SKM-1 (cell line): ENCODE results near the gene SLC12A8.

Experiments
- DNase-seq: peaks from one replicate; lab custom pipeline; 2025; ENCODE audit not compliant: unreplicated experiment; lab: John Stamatoyannopoulos, UW

Gene SLC12A8

DNA sequence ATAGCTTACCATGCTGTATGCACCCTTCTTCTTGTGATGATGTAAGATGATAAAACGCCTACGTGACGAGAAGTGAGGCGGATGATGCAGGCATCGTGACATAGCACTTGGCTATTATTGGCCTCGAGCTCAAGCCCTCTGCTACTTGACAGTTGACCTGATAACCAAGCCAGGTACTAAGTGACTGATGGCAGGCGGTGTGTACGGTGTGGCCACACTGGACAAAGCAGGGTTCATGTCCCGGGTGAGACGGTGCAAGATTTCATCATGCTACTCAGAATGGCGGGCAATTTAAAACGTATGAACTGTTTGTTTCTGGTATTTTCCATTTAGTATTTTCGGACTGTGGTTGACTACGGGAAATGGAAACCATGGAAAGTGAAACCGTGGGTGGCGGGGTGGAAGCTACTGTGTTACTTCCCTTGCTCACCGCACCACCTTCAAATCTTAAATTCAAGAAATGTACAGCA, 57.7 kb downstream of the SLC12A8 start:
- no peak for DNase-seq

GRCh38 chr3:125154110-125154509, 58.4 kb downstream of the SLC12A8 start:
- DNase-seq: no peak

DNA sequence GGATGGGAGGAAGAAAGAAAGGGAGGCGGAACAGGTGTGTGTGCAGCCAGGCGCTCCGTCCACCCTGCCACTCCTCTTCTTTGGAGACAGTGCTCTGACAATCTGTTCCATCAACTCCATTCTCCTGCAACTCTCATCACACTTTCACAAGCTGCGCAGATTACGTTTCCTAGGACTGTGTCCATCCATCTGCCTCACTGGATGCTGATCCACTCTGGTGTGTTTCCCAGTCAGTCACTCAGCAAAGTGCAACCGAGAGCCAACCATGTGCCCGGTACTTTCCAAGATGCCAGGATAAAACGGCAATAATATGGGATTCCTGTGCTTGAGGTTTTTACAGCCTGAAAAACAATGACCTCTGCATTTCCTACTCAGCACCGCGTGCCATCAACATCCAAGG, 59.6 kb downstream of the SLC12A8 start:
- no peak for DNase-seq

GRCh38 chr3:125151916-125152315, 60.6 kb downstream of the SLC12A8 start:
- DNase-seq: no peak

- DNase-seq: no peak
Measured at GRCh38 chr3:125151442-125151817, 61.1 kb downstream of the SLC12A8 start.

DNA sequence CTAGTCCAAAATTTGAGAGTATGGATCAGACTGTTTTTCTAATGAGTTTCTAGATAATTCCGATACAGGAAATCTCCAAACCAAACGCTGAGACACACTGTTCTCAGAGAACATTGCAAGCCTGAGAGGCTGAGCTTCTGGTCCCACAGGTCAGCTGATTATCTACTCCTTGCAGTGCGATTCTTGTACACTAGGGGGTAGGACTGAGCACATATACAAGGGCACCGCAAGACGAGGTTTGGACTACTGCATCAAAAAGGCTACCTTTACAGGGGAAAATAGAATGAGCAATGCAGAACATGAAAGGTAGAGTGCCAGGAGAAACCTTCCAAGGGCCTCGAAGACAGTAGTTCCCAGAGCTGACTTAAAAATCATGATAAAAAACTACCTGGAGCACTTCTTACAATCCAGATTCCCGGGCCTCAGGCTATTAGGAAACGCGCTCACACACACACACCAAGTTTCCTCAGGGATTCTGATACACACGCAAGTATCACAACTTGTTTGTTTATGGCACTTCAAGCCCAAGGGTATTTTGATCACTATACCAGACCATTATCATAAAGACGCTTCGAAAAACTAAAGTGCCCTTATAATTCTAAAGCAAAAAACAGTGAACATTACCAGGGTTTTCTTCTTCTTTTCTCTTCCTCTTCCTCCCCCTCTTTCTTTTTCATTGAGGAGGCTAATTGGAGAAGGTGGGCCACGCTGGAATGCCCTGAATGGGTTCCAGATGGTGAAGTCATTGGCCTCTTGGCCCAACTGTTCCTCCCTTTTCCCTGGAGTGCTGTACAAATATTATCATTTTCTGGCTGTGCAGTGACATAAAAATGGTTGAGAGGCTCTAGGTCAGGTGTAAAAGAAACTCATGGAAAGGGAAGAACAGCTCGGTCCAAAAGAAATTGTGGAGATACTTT, 61.8 kb downstream of the SLC12A8 start:
- peak; percentile 64 for DNase-seq

- DNase-seq: no peak
Measured at GRCh38 chr3:125149462-125149861, 63.1 kb downstream of the SLC12A8 start.

DNA sequence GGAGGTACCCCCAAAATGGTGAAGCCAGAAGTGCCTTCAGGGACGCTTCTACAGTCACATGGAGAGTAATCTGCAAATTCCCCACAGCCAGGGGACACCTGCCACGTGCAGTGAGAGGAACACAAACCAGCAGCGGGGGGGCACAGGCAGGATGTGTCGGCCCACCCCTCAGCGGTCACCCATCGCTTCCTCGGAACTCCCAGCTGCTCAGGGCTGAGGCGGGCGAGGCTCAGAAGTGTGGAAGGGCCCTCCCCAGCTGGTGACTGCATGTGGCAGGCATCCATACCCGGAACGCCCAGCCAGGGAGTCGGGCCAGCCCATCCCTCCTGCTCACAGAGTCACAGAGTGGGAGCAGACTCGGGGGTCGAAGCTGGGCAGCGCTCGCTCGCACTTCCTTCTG, 63.7 kb downstream of the SLC12A8 start:
- DNase-seq: no peak

DNA sequence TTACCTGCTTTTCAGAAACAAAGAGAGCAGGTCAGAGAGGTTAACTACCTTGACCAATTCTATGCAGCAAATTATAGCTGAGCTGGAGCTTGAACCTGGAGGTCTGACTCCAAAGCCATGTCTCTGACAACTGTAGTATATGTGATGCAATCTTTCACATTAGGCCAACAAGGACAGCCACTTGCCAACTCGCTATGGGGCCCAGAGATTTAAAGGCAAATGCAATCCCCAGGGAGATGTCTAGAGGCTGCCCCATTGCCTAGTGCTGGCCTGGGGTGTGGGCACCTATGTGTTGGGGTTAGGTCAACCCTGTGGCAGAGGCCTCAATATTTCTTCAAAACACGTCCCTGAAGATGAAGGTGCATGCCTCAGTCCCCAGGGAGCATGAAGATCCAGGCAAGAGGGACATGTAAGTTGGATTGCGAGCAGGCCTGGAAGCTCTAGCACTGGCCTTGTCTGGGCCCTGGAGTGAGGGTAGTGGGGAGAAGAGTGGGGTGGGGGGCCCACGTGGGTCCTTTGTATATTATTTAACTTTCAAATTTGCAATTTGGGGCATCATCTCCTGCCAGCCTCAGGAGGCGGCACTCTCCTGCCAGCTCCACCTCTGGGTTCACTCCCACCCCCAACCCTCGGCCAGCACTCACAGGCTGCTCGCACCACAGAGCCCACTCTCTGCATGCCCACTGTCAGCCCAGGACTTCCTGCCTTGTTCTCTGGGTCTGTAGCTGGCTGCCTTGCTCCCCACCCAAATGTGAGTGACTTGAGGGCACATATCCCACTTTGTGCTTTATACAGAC, 64.3 kb downstream of the SLC12A8 start:
- no peak for DNase-seq

DNA sequence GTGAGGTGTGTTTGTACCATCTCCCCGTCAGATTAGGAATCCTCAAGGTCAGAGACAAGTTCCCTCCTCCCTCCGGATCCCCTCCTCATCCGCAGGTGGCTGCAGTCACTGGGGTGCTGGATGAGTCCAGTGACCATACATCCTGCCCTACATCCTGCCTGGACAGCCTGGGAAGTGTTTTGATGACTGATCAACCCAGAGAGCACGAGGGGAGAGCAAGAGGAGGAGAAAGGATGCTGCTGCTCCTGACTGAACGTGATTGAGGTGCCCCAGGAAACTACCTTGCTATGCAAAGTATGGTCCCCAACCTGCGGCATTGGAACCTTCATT, 65.1 kb downstream of the SLC12A8 start:
- DNase-seq: no peak

DNA sequence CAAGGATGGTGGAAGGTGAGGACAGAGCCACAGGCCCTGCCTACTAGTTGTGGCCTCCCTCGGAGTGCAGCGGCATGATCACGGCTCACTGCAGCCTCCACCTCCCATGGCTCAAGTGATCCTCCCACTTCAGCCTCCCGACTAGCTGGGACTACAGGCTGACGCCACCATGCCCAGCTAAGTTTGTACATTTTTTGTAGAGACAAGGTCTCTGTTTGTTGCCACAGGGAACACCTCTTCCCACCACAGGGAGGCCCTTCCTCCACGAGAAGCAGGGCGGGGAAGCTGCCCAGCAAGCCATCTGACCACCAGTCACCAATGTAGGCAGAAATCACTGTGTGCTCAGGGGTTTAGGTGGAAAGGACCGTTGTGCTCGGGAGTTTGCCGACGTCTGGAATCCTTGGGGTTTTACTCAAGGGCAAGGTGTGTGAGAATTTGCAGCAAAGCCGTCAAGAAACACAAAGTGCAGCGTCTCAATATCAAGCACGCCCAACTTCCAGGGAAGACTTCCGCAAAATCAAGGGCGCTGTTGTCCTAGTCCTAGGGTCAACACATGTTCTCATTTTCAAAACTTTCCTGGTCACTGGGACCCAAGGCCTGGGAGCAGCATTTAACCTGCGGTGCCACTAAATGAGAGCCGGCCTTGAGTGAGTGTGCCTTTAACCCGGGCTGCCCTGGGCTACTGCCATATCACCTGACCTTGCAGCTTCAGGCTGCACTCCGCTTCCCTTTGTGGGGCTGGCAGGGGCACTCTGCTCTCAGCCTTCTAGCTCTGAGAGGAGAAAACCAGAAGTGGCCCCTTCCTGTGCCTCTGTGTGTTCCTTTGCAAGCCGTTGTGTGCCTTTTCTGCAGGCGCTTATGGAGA, 65.7 kb downstream of the SLC12A8 start:
- no peak for DNase-seq

GRCh38 chr3:125145751-125146475, 66.6 kb downstream of the SLC12A8 start:
- no peak for DNase-seq

- DNase-seq: no peak
Measured at GRCh38 chr3:125144653-125145314, 67.8 kb downstream of the SLC12A8 start.

DNA sequence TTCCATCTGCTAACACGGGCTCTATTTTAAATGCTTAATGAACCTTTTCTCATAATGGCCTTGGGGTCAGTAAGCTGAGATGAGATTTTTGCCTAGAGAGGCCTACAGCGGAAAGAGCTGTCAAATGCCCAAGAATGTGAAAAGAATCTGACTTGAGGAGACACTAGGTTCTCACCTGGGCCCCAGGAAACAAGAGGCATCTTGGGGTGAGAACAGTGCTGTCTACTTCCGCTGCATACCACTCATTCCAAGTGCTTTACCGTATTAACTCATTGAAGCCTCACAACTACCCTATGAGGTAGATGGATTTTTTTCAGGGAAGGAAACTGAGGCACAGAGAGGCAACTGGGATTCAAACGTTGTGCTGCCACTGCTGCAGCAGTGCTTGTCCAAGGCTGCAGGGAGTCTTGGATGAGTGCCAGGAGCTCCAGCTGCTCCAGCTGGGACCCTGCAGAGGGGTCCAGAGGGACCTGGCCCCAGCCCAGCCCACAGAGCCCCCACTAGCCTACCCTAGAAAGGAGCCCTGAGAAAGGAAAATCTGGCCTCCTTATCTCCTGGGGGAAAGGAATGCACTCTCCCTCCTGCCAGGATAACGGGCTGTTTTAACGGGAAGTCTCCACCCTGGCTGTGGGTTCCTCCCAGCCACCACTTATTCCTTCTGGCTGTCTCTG, 68.4 kb downstream of the SLC12A8 start:
- no peak for DNase-seq

GRCh38 chr3:125143538-125143937, 69.0 kb downstream of the SLC12A8 start:
- no peak for DNase-seq

DNA sequence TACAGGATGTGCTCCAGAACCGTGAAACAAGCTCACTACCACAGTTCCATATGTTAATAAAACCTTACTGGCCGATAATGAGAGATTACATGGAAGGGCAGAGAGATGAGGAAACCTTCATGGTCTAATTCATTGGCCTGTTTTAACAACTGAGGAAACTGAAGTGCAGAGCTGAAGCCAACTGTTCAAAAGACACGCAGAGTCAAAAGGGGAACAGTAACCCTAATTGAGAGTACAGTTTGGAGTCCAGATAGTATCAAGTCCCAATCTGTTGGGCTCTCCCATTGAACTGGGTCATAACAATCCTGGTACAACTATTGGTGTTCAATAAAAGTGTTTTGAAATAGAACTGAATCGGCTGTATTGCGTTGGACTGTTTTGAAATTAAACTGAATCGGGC, 69.6 kb downstream of the SLC12A8 start:
- no peak for DNase-seq

- no peak for DNase-seq
Measured at GRCh38 chr3:125142420-125142778, 70.1 kb downstream of the SLC12A8 start.

- DNase-seq: no peak
Measured at GRCh38 chr3:125141596-125142419, 70.7 kb downstream of the SLC12A8 start.
